GM12873 (cell line): ENCODE data around the gene IQGAP2.

Experiments
- TF ChIP-seq, protein P1 (sequence below): IDR thresholded peaks from 2 replicates; pipeline ENCODE4 v1.5.1; 2012; ENCODE audit warnings: low read depth, mild to moderate bottlenecking, moderate library complexity, low read length, control low read depth; ENCODE audit not compliant: insufficient read depth; ENCODE audit errors: missing control alignments

The IQGAP2 gene

DNA sequence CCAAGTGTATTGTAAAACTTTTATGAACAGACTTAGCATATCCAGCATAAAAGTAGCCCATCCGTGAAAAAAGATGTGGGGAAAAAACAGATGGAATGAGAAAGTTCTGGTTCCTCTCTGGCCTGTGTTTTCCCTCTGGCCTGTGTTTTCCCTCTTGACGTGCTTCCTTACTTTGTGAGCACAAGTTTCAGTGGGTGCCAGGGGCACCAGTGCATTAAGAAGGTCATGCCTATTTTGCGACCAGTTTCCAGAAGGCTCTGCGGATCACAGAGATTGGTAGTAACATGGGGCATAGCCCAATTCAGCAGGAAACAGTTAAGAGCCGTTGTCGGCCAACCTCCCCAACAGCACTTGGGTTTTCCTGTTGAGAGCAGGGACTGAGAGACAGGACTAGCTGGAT, 43.7 kb downstream of the IQGAP2 start:
- TF ChIP-seq, protein P1, sequence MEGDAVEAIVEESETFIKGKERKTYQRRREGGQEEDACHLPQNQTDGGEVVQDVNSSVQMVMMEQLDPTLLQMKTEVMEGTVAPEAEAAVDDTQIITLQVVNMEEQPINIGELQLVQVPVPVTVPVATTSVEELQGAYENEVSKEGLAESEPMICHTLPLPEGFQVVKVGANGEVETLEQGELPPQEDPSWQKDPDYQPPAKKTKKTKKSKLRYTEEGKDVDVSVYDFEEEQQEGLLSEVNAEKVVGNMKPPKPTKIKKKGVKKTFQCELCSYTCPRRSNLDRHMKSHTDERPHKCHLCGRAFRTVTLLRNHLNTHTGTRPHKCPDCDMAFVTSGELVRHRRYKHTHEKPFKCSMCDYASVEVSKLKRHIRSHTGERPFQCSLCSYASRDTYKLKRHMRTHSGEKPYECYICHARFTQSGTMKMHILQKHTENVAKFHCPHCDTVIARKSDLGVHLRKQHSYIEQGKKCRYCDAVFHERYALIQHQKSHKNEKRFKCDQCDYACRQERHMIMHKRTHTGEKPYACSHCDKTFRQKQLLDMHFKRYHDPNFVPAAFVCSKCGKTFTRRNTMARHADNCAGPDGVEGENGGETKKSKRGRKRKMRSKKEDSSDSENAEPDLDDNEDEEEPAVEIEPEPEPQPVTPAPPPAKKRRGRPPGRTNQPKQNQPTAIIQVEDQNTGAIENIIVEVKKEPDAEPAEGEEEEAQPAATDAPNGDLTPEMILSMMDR = no peak

GRCh38 chr5:76449606-76450005, 46.5 kb downstream of the IQGAP2 start:
- TF ChIP-seq, protein P1 = no peak

- TF ChIP-seq, protein P1 = no peak
Observed at GRCh38 chr5:76450054-76450453, 47.0 kb downstream of the IQGAP2 start.

GRCh38 chr5:76451031-76451701, 48.1 kb downstream of the IQGAP2 start:
- TF ChIP-seq, protein P1 = no peak

GRCh38 chr5:76455531-76456133, 52.5 kb downstream of the IQGAP2 start:
- TF ChIP-seq, protein P1 = no peak

DNA sequence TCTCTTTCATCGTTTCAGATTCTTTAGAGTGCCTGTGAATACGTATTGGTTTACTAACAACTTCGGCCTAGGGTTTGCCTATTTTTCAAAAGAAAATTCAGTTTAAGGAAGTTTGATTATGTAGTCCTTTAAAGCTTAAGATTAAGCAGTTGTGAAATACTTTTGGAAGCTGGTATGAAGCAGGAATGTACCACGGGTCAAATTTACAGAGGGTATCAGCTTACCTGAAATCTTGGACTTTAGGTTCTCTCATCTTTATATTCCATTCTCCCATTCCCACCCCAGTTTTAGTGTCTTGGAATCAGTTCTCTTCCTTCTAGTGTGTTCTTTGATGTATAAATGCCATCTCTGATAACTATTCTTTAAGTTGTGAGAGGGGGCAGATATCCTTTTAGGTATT, 53.2 kb downstream of the IQGAP2 start:
- TF ChIP-seq, protein P1 = no peak

GRCh38 chr5:76457674-76458485, 54.8 kb downstream of the IQGAP2 start:
- TF ChIP-seq, protein P1 = no peak
